BE2C (cell line): Measurements from ENCODE around the gene SLC22A17.

Experiments used
- DNase-seq: peaks from one replicate; pipeline ENCODE4 v3.0.0-alpha.2; 2020
- H3K27me3 ChIP-seq: fragments of 250-450 bp; sonication (Bioruptor Pico); 2 replicates; pipeline ENCODE4 v1.5.1; 2020; ENCODE audit warnings: mild to moderate bottlenecking
- H3K36me3 ChIP-seq: fragments of 250-450 bp; sonication (Bioruptor Pico); 2 replicates; pipeline ENCODE4 v1.5.1; 2020; ENCODE audit warnings: mild to moderate bottlenecking
- H3K4me1 ChIP-seq: fragments of 250-450 bp; sonication (Bioruptor Pico); 2 replicates; pipeline ENCODE4 v1.5.1; 2020
- H3K4me3 ChIP-seq: 2 replicates; pipeline ENCODE4 v1.5.1; 2011; ENCODE audit warnings: low read depth, low read length
- H3K9me3 ChIP-seq: fragments of 250-450 bp; sonication (Bioruptor Pico); 2 replicates; pipeline ENCODE4 v1.5.1; 2020
- CTCF ChIP-seq: IDR thresholded peaks from 2 replicates; pipeline ENCODE4 v1.5.1; 2012; ENCODE audit warnings: mild to moderate bottlenecking, low read depth, low read length

Gene SLC22A17

GRCh38 chr14:23349156-23349845, 3.4 kb downstream of the SLC22A17 start:
- no peak for DNase-seq
- no peaks in the 10 kb centered on the region for H3K36me3 ChIP-seq
- peaks cover 3% of the 10 kb centered on the region; the same call in 1 of the 2 replicates for H3K4me1 ChIP-seq
- TF ChIP-seq CTCF, result no peak
- no peak overlapping the region for H3K4me3 ChIP-seq
- H3K27me3 ChIP-seq, result no peaks in the 10 kb centered on the region
- no peaks in the 10 kb centered on the region for H3K9me3 ChIP-seq

GRCh38 chr14:23348297-23348655, 4.4 kb downstream of the SLC22A17 start:
- H3K4me1 ChIP-seq, result peaks cover 3% of the 10 kb centered on the region; the same call in 1 of the 2 replicates
- H3K9me3 ChIP-seq, result no peaks in the 10 kb centered on the region
- H3K4me3 ChIP-seq, result no peak overlapping the region
- no peaks in the 10 kb centered on the region for H3K36me3 ChIP-seq
- H3K27me3 ChIP-seq, result no peaks in the 10 kb centered on the region
- no peak for DNase-seq
- TF ChIP-seq CTCF, result no peak

- TF ChIP-seq CTCF, result no peak
- no peak overlapping the region for H3K4me3 ChIP-seq
Observed at GRCh38 chr14:23347406-23348296, 5.0 kb downstream of the SLC22A17 start.

GRCh38 chr14:23346693-23347405, 5.8 kb downstream of the SLC22A17 start:
- DNase-seq, result no peak
- H3K9me3 ChIP-seq, result no peaks in the 10 kb centered on the region
- no peak overlapping the region for H3K4me3 ChIP-seq
- no peaks in the 10 kb centered on the region; the same call in 1 of the 2 replicates for H3K27me3 ChIP-seq
- no peaks in the 10 kb centered on the region for H3K36me3 ChIP-seq
- H3K4me1 ChIP-seq, result peaks cover 3% of the 10 kb centered on the region; the same call in 1 of the 2 replicates
- TF ChIP-seq CTCF, result no peak

More at GRCh38 chr14:23347406-23348296, 5.0 kb downstream of the SLC22A17 start:
- DNase-seq, result no peak
- no peaks in the 10 kb centered on the region for H3K36me3 ChIP-seq
- peaks cover 3% of the 10 kb centered on the region; the same call in 1 of the 2 replicates for H3K4me1 ChIP-seq
- H3K27me3 ChIP-seq, result no peaks in the 10 kb centered on the region; the same call in 1 of the 2 replicates
- H3K9me3 ChIP-seq, result no peaks in the 10 kb centered on the region

GRCh38 chr14:23345987-23346692, 6.5 kb downstream of the SLC22A17 start:
- no peak for DNase-seq

More at GRCh38 chr14:23345987-23346692, 6.5 kb downstream of the SLC22A17 start:
- no peaks in the 10 kb centered on the region for H3K4me1 ChIP-seq
- no peaks in the 10 kb centered on the region for H3K36me3 ChIP-seq
- H3K27me3 ChIP-seq, result no peaks in the 10 kb centered on the region; the same call in 1 of the 2 replicates
- no peak overlapping the region for H3K4me3 ChIP-seq
- H3K9me3 ChIP-seq, result no peaks in the 10 kb centered on the region
- TF ChIP-seq CTCF, result peak; percentile 10; the same call in 1 of the 2 replicates
